Activated naive CD4-positive, alpha-beta T cell treated with anti-CD3 and anti-CD28 coated beads for 36 hours (primary cell): Measurements from ENCODE around the gene EGLN1. TPM values are rescaled to one million over a fixed set of nuclear protein-coding genes. Genes with fewer than 3 reads are reported as not detected.

Experiments
- CTCF ChIA-PET: fragments of 350-600 bp; sonication (Branson Sonifier 250); formaldehyde crosslinking; loops from one replicate; lab custom pipeline; 2021; ENCODE audit warnings: antibody characterized with exemption; lab: Charles Lee
- DNase-seq: peaks from one replicate; pipeline ENCODE4 v3.0.0-alpha.2; 2020
- H3K27ac Mint-ChIP-seq: one replicate; pipeline ENCODE4 v1.8.0; 2021; ENCODE audit warnings: mild to moderate bottlenecking, mixed read lengths
- H3K27me3 Mint-ChIP-seq: one replicate; pipeline ENCODE4 v1.8.0; 2021; ENCODE audit warnings: low read depth, mixed read lengths
- H3K36me3 Mint-ChIP-seq: one replicate; pipeline ENCODE4 v1.8.0; 2021; ENCODE audit warnings: low read depth, mixed read lengths
- H3K4me1 Mint-ChIP-seq: one replicate; pipeline ENCODE4 v1.8.0; 2021; ENCODE audit warnings: low read depth, mixed read lengths
- H3K4me3 Mint-ChIP-seq: one replicate; pipeline ENCODE4 v1.8.0; 2021; ENCODE audit warnings: mild to moderate bottlenecking, moderate library complexity, mixed read lengths
- H3K9me3 Mint-ChIP-seq: one replicate; pipeline ENCODE4 v1.8.0; 2021; ENCODE audit warnings: mixed read lengths
- intact Hi-C: fragments of 100-400 bp; cut with micrococcal nuclease; formaldehyde crosslinking; loops from one replicate; pipeline ENCODE4 v1.15.1; 2023
- total RNA-seq, 2 experiments: library from RNA; stranded (reverse); gene quantifications; one replicate each; pipeline ENCODE4 v1.2.3, GENCODE V29; 2021

EGLN1 gene
- total RNA-seq, 2 experiments from 2014 or later: 9.6 to 9.8 TPM

- CTCF ChIA-PET: no interaction called here
These were observed 47.7 kb downstream of the EGLN1 start for GRCh38 chr1:231374394-231374793.

GRCh38 chr1:231372501-231372900 lies 49.6 kb downstream of the EGLN1 start:
- Mint-ChIP-seq H3K9me3 (no peaks in the 10 kb centered on the region), H3K36me3 (peaks cover 6% of the 10 kb centered on the region), H3K27me3 (no peaks in the 10 kb centered on the region), H3K4me1 (peaks cover 21% of the 10 kb centered on the region), H3K27ac (no peak overlapping the region), H3K4me3 (no peak overlapping the region)
- CTCF ChIA-PET: interaction anchor here (0.6 to 0.7 kb wide), 2 partner anchors 49 to 144 kb away, joined by 3 to 4 read pairs; no protein-coding TSS in a partner anchor
- intact Hi-C loops: no loop called here
- DNase-seq: no peak

More at GRCh38 chr1:231374394-231374793, 47.7 kb downstream of the EGLN1 start:
- peaks cover 34% of the 10 kb centered on the region for H3K4me1 Mint-ChIP-seq
- no peaks in the 10 kb centered on the region for H3K27me3 Mint-ChIP-seq
- H3K4me3 Mint-ChIP-seq: no peak overlapping the region
- no peak for DNase-seq
- no peak overlapping the region for H3K27ac Mint-ChIP-seq
- no peaks in the 10 kb centered on the region for H3K9me3 Mint-ChIP-seq
- intact Hi-C loops: no loop called here
- peaks cover 3% of the 10 kb centered on the region for H3K36me3 Mint-ChIP-seq

- CTCF ChIA-PET: interaction anchor here (0.6 to 0.9 kb wide), 2 partner anchors 50 to 51 kb away, joined by 3 read pairs; no protein-coding TSS in a partner anchor
- Mint-ChIP-seq H3K27me3 (no peaks in the 10 kb centered on the region), H3K36me3 (peaks cover 10% of the 10 kb centered on the region), H3K27ac (no peak overlapping the region), H3K4me3 (no peak overlapping the region), H3K9me3 (no peaks in the 10 kb centered on the region), H3K4me1 (peaks cover 7% of the 10 kb centered on the region)
- peak; percentile 10 for DNase-seq
- intact Hi-C loops: no loop called here
These were observed 52.8 kb downstream of the EGLN1 start for GRCh38 chr1:231369282-231369681.

- H3K9me3 Mint-ChIP-seq: no peaks in the 10 kb centered on the region
- peaks cover 8% of the 10 kb centered on the region for H3K36me3 Mint-ChIP-seq
- intact Hi-C loops: no loop called here
- no peaks in the 10 kb centered on the region for H3K27me3 Mint-ChIP-seq
- DNase-seq: no peak
- no peak overlapping the region for H3K4me3 Mint-ChIP-seq
- H3K4me1 Mint-ChIP-seq: peaks cover 3% of the 10 kb centered on the region
- CTCF ChIA-PET: interaction anchor here (1.4 kb wide), 1 partner anchor 226 kb away, joined by 4 read pairs; no protein-coding TSS in a partner anchor
- no peak overlapping the region for H3K27ac Mint-ChIP-seq
These were observed 57.9 kb downstream of the EGLN1 start for GRCh38 chr1:231364192-231364591.

- Mint-ChIP-seq H3K9me3 (no peaks in the 10 kb centered on the region), H3K36me3 (peaks cover 6% of the 10 kb centered on the region), H3K27ac (no peak overlapping the region), H3K27me3 (no peaks in the 10 kb centered on the region), H3K4me1 (peaks cover 3% of the 10 kb centered on the region), H3K4me3 (no peak overlapping the region)
- CTCF ChIA-PET: interaction anchor here (1.4 kb wide), 2 partner anchors 226 to 242 kb away, joined by 4 read pairs; no protein-coding TSS in a partner anchor
- intact Hi-C loops: no loop called here
- DNase-seq: no peak
These were observed 58.5 kb downstream of the EGLN1 start for GRCh38 chr1:231363624-231364023.

GRCh38 chr1:231362325-231362724 lies 59.8 kb downstream of the EGLN1 start:
- DNase-seq: no peak
- intact Hi-C loops: no loop called here
- Mint-ChIP-seq H3K27ac (no peak overlapping the region), H3K36me3 (peaks cover 6% of the 10 kb centered on the region), H3K4me3 (no peak overlapping the region), H3K9me3 (no peaks in the 10 kb centered on the region), H3K4me1 (peaks cover 4% of the 10 kb centered on the region), H3K27me3 (no peaks in the 10 kb centered on the region)
- CTCF ChIA-PET: interaction anchor here (0.6 to 1.4 kb wide), 9 partner anchors 23 to 243 kb away, joined by 3 to 7 read pairs (median 4); no protein-coding TSS in a partner anchor

GRCh38 chr1:231359113-231359512 lies 63.0 kb downstream of the EGLN1 start:
- no peak overlapping the region for H3K27ac Mint-ChIP-seq
- no peak overlapping the region for H3K4me3 Mint-ChIP-seq
- CTCF ChIA-PET: interaction anchor here (1.2 to 3.5 kb wide), 4 partner anchors 9 to 229 kb away, joined by 3 to 25 read pairs (median 6); no protein-coding TSS in a partner anchor
- DNase-seq: no peak
- no peaks in the 10 kb centered on the region for H3K36me3 Mint-ChIP-seq
- no peaks in the 10 kb centered on the region for H3K9me3 Mint-ChIP-seq
- H3K4me1 Mint-ChIP-seq: peaks cover 4% of the 10 kb centered on the region
- intact Hi-C loops: no loop called here
- H3K27me3 Mint-ChIP-seq: no peaks in the 10 kb centered on the region

GRCh38 chr1:231357831-231358354 lies 64.2 kb downstream of the EGLN1 start:
- Mint-ChIP-seq H3K4me3 (no peak overlapping the region), H3K9me3 (no peaks in the 10 kb centered on the region), H3K27ac (peak overlapping the region; percentile 16), H3K4me1 (peaks cover 4% of the 10 kb centered on the region), H3K27me3 (no peaks in the 10 kb centered on the region), H3K36me3 (peaks cover under 1% of the 10 kb centered on the region)
- intact Hi-C loops: loop anchor here (1.0 to 2.0 kb wide), 6 partner anchors 64 to 246 kb away; partner anchors contain the start of genes EGLN1 and TSNAX
- peak; percentile 45 for DNase-seq
- CTCF ChIA-PET: interaction anchor here (0.6 to 3.5 kb wide), 27 partner anchors 9 to 388 kb away, joined by 3 to 25 read pairs (median 4); no protein-coding TSS in a partner anchor

GRCh38 chr1:231357187-231357772 lies 64.8 kb downstream of the EGLN1 start:
- Mint-ChIP-seq H3K36me3 (peaks cover 5% of the 10 kb centered on the region), H3K27ac (no peak overlapping the region), H3K4me3 (no peak overlapping the region), H3K27me3 (no peaks in the 10 kb centered on the region), H3K9me3 (no peaks in the 10 kb centered on the region), H3K4me1 (peaks cover 4% of the 10 kb centered on the region)
- CTCF ChIA-PET: interaction anchor here (0.6 to 3.5 kb wide), 25 partner anchors 9 to 1491 kb away, joined by 3 to 25 read pairs (median 4); no protein-coding TSS in a partner anchor
- intact Hi-C loops: loop anchor here (1.0 to 2.0 kb wide), 2 partner anchors 65 to 136 kb away; partner anchors contain the start of gene EGLN1
- DNase-seq: no peak

- Mint-ChIP-seq H3K9me3 (no peaks in the 10 kb centered on the region), H3K4me3 (no peak overlapping the region), H3K27ac (peak overlapping the region; percentile 7), H3K36me3 (peaks cover 14% of the 10 kb centered on the region), H3K4me1 (peaks cover 4% of the 10 kb centered on the region), H3K27me3 (no peaks in the 10 kb centered on the region)
- DNase-seq: no peak
- CTCF ChIA-PET: interaction anchor here (0.9 to 1.1 kb wide), 4 partner anchors 17 to 511 kb away, joined by 3 read pairs; partner anchors contain the start of genes EXOC8 and SPRTN
- intact Hi-C loops: no loop called here
These were observed 66.9 kb downstream of the EGLN1 start for GRCh38 chr1:231355171-231355570.

GRCh38 chr1:231354330-231355020 lies 67.6 kb downstream of the EGLN1 start:
- DNase-seq: no peak
- Mint-ChIP-seq H3K27me3 (no peaks in the 10 kb centered on the region), H3K4me3 (no peak overlapping the region), H3K9me3 (no peaks in the 10 kb centered on the region), H3K4me1 (peaks cover 4% of the 10 kb centered on the region), H3K27ac (no peak overlapping the region), H3K36me3 (peaks cover 15% of the 10 kb centered on the region)
- intact Hi-C loops: no loop called here
- CTCF ChIA-PET: interaction anchor here (0.6 to 1.0 kb wide), 4 partner anchors 17 to 512 kb away, joined by 3 to 4 read pairs (median 3); partner anchors contain the start of genes EXOC8 and SPRTN

GRCh38 chr1:231353086-231353485 lies 69.0 kb downstream of the EGLN1 start:
- DNase-seq: no peak
- no peak overlapping the region for H3K4me3 Mint-ChIP-seq
- peaks cover 3% of the 10 kb centered on the region for H3K4me1 Mint-ChIP-seq
- no peaks in the 10 kb centered on the region for H3K9me3 Mint-ChIP-seq
- H3K27me3 Mint-ChIP-seq: no peaks in the 10 kb centered on the region
- H3K27ac Mint-ChIP-seq: no peak overlapping the region
- intact Hi-C loops: no loop called here
- CTCF ChIA-PET: no interaction called here
- H3K36me3 Mint-ChIP-seq: peaks cover 18% of the 10 kb centered on the region
